RCC 7860 (cell line): ENCODE measurements around the gene CEP164.

ENCODE experiments used
- DNase-seq: peaks from one replicate; pipeline ENCODE4 v3.0.0-alpha.2; 2015; ENCODE audit warnings: low spot score
- FAIRE-seq: peaks from 2 replicates; lab custom pipeline; 2012; peaks lifted over from hg19 to GRCh38; lab: Jason Lieb, UNC

The CEP164 gene

GRCh38 chr11:117417856-117418255 is 90.2 kb downstream of the CEP164 start:
- no peak for FAIRE-seq
- no peak for DNase-seq

- FAIRE-seq (no peak), DNase-seq (no peak)
Measured at GRCh38 chr11:117418737-117419481, 91.3 kb downstream of the CEP164 start.

GRCh38 chr11:117419482-117420142 is 92.0 kb downstream of the CEP164 start:
- FAIRE-seq: no peak

GRCh38 chr11:117420143-117420485 is 92.5 kb downstream of the CEP164 start:
- DNase-seq (no peak), FAIRE-seq (no peak)

More at GRCh38 chr11:117419482-117420142, 92.0 kb downstream of the CEP164 start:
- no peak for DNase-seq

GRCh38 chr11:117420598-117420997 is 92.9 kb downstream of the CEP164 start:
- no peak for FAIRE-seq
- DNase-seq: no peak

GRCh38 chr11:117421041-117421440 is 93.4 kb downstream of the CEP164 start:
- FAIRE-seq (no peak), DNase-seq (no peak)

GRCh38 chr11:117421476-117421875 is 93.8 kb downstream of the CEP164 start:
- DNase-seq: no peak
- no peak for FAIRE-seq

GRCh38 chr11:117423046-117423575 is 95.5 kb downstream of the CEP164 start:
- DNase-seq (no peak), FAIRE-seq (no peak)

- DNase-seq (no peak), FAIRE-seq (no peak)
Measured at GRCh38 chr11:117424781-117425180, 97.1 kb downstream of the CEP164 start.

- no peak for FAIRE-seq
- no peak for DNase-seq
Measured at GRCh38 chr11:117425679-117426296, 98.1 kb downstream of the CEP164 start.

- DNase-seq: peak; percentile 12
- no peak for FAIRE-seq
Measured at GRCh38 chr11:117426297-117426685, 98.6 kb downstream of the CEP164 start.

GRCh38 chr11:117426941-117427340 is 99.3 kb downstream of the CEP164 start:
- DNase-seq: no peak
- no peak for FAIRE-seq

- DNase-seq (no peak), FAIRE-seq (no peak)
Measured at GRCh38 chr11:117427356-117427874, 99.8 kb downstream of the CEP164 start.

- no peak for FAIRE-seq
- no peak for DNase-seq
Measured at GRCh38 chr11:117428186-117428855, 100.7 kb downstream of the CEP164 start.

GRCh38 chr11:117428856-117429229 is 101.2 kb downstream of the CEP164 start:
- DNase-seq (no peak), FAIRE-seq (no peak)

GRCh38 chr11:117430293-117430955 is 102.8 kb downstream of the CEP164 start:
- no peak for DNase-seq
- no peak for FAIRE-seq

GRCh38 chr11:117431436-117431835 is 103.8 kb downstream of the CEP164 start:
- FAIRE-seq: no peak
- no peak for DNase-seq

- no peak for DNase-seq
- no peak for FAIRE-seq
Measured at GRCh38 chr11:117433717-117434116, 106.1 kb downstream of the CEP164 start.

GRCh38 chr11:117434481-117434880 is 106.8 kb downstream of the CEP164 start:
- FAIRE-seq: no peak
- DNase-seq: no peak

GRCh38 chr11:117435326-117435725 is 107.7 kb downstream of the CEP164 start:
- DNase-seq (no peak), FAIRE-seq (no peak)
